GM12874 (cell line): Measurements from ENCODE around the gene DNASE1L2.

Experiments
- CTCF ChIP-seq: IDR thresholded peaks from 2 replicates; pipeline ENCODE4 v1.5.1; 2011; ENCODE audit warnings: low read depth, mild to moderate bottlenecking, control low read depth, low read length, moderate library complexity; ENCODE audit not compliant: insufficient read depth

DNASE1L2 gene

GRCh38 chr16:2278956-2279800, 42.9 kb downstream of the DNASE1L2 start:
- no peak for TF ChIP-seq CTCF

- TF ChIP-seq CTCF, result no peak
Observed at GRCh38 chr16:2280461-2280860, 44.2 kb downstream of the DNASE1L2 start.

GRCh38 chr16:2280981-2281542, 44.8 kb downstream of the DNASE1L2 start:
- TF ChIP-seq CTCF, result no peak

GRCh38 chr16:2282262-2282661, 46.0 kb downstream of the DNASE1L2 start:
- TF ChIP-seq CTCF, result no peak

GRCh38 chr16:2282866-2283555, 46.8 kb downstream of the DNASE1L2 start:
- TF ChIP-seq CTCF, result no peak

GRCh38 chr16:2284001-2284770, 47.9 kb downstream of the DNASE1L2 start:
- TF ChIP-seq CTCF, result no peak
